ENCODE data around the gene SLC25A25.
"Not testable (repeated sequence)": the region's sequence is repeated elsewhere in the genome, so short reads cannot be mapped to it uniquely, and the experiment has no call there.

The SLC25A25 gene

GRCh38 chr9:128067645-128068385 is at the start of gene SLC25A25:
SLC25A25 (plus strand) TSS chr9:128068232; CDS start chr9:128068320, 88 bp downstream.
- peak; percentile 98 to 99 for DNase-seq

- DNase-seq, result no peak
Observed at GRCh38 chr9:128020692-128021091, 47.3 kb upstream of the SLC25A25 start.

GRCh38 chr9:128021098-128021497 is 46.9 kb upstream of the SLC25A25 start:
- DNase-seq, result no peak

GRCh38 chr9:128022886-128023285 is 45.1 kb upstream of the SLC25A25 start:
- DNase-seq, result no peak

GRCh38 chr9:128023671-128024070 is 44.4 kb upstream of the SLC25A25 start:
- not testable (repeated sequence) for DNase-seq

- DNase-seq, result no peak
Observed at GRCh38 chr9:128024761-128025308, 43.2 kb upstream of the SLC25A25 start.

GRCh38 chr9:128025736-128026135 is 42.3 kb upstream of the SLC25A25 start:
- DNase-seq, result no peak

GRCh38 chr9:128026255-128026772 is 41.7 kb upstream of the SLC25A25 start:
- DNase-seq, result no peak

GRCh38 chr9:128026773-128027541 is 41.1 kb upstream of the SLC25A25 start:
- no peak for DNase-seq

GRCh38 chr9:128027705-128028104 is 40.3 kb upstream of the SLC25A25 start:
- no peak for DNase-seq

- DNase-seq, result no peak
Observed at GRCh38 chr9:128033609-128034008, 34.4 kb upstream of the SLC25A25 start.

GRCh38 chr9:128034821-128035652 is 33.0 kb upstream of the SLC25A25 start:
- peak; percentile 88 to 90 for DNase-seq

GRCh38 chr9:128036522-128036921 is 31.5 kb upstream of the SLC25A25 start:
- DNase-seq, result not testable (repeated sequence)

- not testable (repeated sequence) for DNase-seq
Observed at GRCh38 chr9:128040783-128041182, 27.2 kb upstream of the SLC25A25 start.

- no peak for DNase-seq
Observed at GRCh38 chr9:128042043-128042442, 26.0 kb upstream of the SLC25A25 start.

GRCh38 chr9:128043467-128043868 is 24.6 kb upstream of the SLC25A25 start:
- no peak for DNase-seq

GRCh38 chr9:128045409-128045808 is 22.6 kb upstream of the SLC25A25 start:
- not testable (repeated sequence) for DNase-seq

- DNase-seq, result no peak
Observed at GRCh38 chr9:128045831-128046230, 22.2 kb upstream of the SLC25A25 start.

- no peak for DNase-seq
Observed at GRCh38 chr9:128047231-128047630, 20.8 kb upstream of the SLC25A25 start.

GRCh38 chr9:128048663-128049062 is 19.4 kb upstream of the SLC25A25 start:
- no peak for DNase-seq

- DNase-seq, result no peak
Observed at GRCh38 chr9:128049843-128050242, 18.2 kb upstream of the SLC25A25 start.

GRCh38 chr9:128051932-128052709 is 15.9 kb upstream of the SLC25A25 start:
- DNase-seq, result peak in 1 of 2 experiments; percentile 44
